ENCODE results near the gene KRTAP10-7.
"Not testable (repeated sequence)": the region's sequence is repeated elsewhere in the genome, so short reads cannot be mapped to it uniquely, and the experiment has no call there.

KRTAP10-7 gene

DNA sequence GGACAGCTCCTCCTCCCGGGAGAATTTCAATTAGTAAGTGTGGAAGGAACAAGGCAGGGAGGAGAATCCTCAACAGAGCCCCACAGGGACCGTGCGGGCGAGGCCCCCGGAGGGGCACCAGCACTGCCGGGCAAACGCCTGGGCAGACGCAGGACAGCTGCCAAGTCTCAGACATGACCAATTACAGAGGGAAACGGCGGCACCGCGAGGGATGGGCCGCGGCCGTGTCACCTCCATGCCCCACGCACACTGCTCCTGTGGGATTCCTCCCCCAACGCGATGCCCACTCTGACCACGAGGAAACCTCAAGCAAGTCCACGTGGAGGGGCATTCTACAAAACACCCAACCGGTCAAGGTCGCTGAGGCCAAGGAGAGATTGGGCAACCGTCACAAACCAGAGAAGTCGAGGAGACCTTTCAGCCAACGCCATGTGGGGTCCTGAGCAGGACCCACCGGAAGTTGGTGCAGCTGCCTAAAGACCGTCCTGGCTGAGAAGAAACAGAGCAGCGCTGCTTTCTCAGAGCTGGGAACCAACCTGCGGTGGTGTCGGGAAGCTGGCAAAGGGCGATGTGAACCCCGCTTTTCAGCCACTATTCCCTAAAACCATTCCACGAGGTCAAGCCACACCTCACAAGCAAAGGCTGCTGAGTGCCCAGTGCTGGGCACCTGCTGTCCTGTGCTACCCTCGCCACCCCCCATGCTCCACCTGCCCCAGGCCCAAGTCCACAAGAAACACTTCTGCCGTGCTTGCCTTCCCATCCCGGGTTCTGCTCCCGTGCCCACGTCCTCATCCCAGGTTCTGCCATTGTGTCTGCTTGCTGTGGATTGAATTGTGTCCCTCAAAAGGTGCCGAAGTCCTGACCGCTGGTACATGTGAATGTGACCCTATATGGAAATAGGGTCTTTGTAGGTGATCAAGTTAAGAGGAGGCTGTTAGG lies 28.3 kb upstream of the KRTAP10-7 start:
- DNase-seq (ENCODE audit: low spot score) = no peak

DNA sequence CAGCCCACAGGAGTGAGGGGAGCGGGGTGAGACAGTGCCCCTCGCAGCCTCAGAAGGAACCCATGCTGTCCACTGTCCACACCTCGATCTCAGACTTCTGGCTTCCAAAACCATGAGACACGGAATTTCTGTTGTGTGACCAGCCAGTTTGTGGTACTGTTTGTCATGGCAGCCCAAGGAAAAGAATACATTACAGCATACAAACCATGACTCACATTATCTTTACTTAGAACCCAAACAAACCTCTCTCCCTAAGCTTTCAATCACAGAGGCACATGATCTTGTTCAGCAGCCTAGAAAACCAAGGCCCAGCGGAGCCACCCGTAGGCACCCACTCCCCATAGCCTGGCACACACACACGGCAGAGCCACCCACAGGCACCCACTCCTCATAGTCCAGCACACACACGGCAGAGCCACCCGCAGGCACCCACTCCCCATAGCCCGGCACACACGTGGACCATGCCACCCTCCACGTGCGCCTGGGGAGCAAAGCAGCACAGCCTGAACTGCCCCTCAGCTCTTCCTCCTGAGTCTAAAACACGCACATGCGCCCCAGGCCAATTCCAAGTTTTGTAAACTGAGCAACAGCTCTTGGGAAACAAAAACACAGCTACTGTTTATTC lies 27.3 kb upstream of the KRTAP10-7 start:
- DNase-seq (ENCODE audit: low spot score) = no peak

DNA sequence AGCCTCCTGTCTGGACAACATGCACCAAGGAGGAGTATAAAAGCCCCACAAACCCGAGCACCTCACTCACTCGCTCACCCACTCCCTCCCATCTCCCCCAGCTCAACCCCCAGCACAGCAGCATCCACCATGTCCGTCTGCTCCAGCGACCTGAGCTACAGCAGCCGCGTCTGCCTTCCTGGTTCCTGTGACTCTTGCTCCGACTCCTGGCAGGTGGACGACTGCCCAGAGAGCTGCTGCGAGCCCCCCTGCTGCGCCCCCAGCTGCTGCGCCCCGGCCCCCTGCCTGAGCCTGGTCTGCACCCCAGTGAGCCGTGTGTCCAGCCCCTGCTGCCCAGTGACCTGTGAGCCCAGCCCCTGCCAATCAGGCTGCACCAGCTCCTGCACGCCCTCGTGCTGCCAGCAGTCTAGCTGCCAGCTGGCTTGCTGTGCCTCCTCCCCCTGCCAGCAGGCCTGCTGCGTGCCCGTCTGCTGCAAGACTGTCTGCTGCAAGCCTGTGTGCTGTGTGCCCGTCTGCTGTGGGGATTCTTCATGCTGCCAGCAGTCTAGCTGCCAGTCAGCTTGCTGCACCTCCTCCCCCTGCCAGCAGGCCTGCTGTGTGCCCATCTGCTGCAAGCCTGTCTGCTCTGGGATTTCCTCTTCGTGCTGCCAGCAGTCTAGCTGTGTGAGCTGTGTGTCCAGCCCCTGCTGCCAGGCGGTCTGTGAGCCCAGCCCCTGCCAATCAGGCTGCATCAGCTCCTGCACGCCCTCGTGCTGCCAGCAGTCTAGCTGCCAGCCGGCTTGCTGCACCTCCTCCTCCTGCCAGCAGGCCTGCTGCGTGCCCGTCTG lies 26.6 kb upstream of the KRTAP10-7 start, which contains the start of gene KRTAP10-4:
Gene KRTAP10-4, plus strand, starts transcription at position 100 of the 827 bp plus-strand sequence. Its CDS starts 30 bp downstream, at position 130.
- DNase-seq (ENCODE audit: low spot score) = not testable (repeated sequence)

DNA sequence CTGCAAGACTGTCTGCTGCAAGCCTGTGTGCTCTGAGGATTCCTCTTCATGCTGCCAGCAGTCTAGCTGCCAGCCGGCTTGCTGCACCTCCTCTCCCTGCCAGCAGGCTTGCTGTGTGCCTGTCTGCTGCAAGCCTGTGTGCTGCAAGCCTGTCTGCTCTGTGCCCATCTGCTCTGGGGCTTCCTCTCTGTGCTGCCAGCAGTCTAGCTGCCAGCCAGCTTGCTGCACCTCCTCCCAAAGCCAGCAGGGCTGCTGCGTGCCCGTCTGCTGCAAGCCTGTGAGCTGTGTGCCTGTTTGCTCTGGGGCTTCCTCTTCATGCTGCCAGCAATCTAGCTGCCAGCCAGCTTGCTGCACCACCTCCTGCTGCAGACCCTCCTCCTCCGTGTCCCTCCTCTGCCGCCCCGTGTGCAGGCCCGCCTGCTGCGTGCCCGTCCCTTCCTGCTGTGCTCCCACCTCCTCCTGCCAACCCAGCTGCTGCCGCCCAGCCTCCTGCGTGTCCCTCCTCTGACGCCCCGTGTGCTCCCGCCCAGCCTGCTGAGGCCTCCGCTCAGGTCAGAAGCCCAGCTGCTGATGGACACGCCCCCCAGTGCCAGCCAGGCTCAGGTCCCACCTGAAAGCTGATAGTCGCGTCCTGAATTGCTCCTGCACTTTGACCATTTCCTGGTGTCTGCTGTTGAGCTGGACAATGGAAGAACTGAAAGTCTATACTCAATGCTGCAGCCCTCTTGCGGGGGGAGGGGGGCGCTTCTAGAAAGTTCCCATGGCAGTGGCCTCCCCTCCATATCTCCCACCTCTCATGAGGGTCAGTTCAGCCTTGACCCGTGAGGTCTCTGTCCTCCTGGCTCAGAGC lies 25.7 kb upstream of the KRTAP10-7 start:
- no peak for DNase-seq (ENCODE audit: low spot score)

DNA sequence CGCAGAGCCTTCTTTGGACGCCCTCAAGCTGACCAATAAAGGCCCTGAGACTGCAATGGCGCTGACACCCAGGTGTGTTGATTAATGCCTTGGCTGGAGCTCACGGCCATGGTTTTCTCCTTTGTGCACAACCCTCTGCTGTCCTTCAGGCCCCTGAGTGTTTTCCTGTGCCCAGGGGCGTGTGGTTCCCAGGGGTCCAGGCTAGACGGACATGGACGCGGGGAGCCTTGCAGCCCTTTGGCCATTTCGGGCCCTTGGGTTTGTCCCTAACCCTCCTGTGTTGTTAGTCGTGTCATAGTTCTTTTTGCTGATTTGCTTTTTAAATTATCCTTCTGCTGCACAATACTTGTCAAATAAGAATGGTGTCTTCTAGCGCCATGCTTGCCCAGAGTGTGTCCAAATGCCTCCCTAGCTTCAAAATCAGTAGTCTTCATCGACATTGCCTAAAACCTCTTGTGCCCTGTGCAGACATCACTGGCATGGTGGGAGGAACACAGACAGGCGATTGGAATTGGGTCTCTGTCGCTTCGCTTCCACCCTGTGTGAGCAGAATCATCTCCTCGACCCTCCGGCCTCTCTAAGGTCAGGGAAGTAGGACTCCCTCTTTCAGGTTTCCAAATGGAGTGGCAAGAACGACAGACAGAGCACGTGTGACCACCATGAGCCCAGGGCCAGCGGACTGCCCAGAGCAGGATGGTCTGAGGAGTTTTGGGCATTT lies 24.9 kb upstream of the KRTAP10-7 start:
- DNase-seq (ENCODE audit: low spot score) = no peak

DNA sequence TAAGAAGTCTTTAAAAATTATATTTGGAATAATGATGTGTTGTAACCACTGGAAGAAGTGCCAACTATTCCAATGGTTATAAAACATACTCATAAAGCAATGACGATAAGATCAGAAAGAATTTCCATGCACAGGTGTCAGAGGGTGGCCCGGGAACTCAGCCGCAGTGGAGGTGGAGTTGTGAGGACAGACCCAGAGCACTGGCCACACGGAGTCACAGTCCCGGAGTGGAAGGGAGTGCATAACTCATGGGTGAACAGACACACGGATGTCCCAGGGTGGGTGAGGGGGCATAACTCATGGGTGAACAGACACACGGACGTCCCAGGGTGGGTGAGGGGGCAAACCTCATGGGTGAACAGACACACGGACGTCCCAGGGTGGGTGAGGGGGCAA lies 24.4 kb upstream of the KRTAP10-7 start:
- no peak for DNase-seq (ENCODE audit: low spot score)

DNA sequence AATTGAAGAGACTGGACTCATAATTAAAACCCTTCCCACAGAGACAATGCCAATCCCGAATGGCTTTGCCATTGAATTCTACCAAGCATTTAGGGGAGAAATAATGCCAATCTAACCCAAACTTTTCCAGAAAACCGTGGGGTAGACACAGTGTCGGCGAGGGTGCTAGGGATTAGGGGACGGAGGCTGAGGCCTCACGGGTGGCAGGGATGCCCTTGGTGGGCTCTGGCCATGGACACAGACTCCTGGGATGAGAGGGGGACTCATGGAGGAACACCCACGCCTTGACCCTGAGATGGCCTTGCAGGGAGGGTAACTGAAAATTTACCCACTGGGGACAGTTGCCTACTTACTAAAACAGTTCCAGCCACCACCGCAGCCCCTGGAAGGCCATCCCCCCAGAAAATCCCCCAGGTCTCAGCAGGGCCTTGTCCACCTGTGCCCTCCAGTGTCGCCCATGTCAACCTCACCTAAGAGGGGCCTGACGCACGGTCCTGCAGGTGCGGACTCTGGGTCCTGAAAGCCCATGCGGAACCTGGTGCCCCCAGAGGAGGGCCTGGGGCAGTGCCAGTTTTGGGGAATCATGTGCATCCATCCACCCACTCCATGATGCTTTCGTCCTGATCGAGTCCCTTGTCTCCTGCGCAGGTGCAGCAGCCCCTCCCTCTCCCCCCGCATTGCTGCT lies 21.9 kb upstream of the KRTAP10-7 start:
- no peak for DNase-seq (ENCODE audit: low spot score)

DNA sequence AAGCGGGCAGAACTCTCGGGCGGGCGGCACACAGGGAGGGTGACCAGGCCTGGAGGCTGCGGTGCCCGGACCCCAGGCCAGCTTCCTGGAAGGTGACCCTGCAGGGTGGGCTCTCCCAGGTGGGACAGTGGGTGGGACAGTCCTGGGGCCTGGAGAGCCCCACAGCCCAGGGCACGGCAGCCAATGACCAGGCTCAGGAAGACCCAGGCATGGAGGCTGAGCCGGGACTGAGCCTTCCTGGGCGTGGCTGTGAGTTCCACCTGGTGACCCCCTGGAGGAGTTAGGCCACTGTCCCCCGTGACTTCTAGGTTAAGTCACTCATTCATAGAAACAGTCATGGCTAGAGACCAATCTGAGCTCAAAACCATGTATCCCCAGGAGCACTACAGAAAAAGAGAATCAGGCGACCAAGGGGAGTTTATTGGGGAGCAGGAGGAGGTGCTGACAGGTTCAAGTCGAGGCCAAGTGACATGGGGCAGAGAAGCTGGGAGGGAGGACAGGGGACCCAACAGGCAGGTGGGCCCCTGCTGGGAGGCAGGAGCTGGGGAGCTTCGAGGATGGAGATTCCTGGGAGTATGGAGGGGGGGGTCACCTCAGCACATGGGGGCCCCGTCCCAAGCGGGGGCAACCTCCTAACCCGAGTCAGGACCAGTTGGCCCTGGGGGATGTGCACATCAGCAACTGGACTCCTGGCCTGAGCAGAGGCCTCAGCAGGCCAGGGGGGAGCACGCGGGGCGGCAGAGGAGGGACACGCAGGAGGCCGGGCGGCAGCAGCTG lies 21.2 kb upstream of the KRTAP10-7 start:
- no peak for DNase-seq (ENCODE audit: low spot score)

DNA sequence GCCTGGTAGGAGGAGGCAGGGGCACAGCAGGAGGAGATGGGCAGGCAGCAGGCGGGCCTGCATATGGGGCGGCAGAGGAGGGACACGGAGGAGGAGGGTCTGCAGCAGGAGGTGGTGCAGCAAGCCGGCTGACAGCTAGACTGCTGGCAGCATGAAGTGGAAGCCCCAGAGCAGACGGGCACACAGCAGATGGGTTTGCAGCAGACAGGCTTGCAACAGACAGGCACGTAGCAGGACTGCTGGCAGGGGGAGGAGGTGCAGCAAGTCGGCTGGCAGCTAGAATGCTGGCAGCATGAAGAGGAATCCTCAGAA lies 20.6 kb upstream of the KRTAP10-7 start:
- no peak for DNase-seq (ENCODE audit: low spot score)

DNA sequence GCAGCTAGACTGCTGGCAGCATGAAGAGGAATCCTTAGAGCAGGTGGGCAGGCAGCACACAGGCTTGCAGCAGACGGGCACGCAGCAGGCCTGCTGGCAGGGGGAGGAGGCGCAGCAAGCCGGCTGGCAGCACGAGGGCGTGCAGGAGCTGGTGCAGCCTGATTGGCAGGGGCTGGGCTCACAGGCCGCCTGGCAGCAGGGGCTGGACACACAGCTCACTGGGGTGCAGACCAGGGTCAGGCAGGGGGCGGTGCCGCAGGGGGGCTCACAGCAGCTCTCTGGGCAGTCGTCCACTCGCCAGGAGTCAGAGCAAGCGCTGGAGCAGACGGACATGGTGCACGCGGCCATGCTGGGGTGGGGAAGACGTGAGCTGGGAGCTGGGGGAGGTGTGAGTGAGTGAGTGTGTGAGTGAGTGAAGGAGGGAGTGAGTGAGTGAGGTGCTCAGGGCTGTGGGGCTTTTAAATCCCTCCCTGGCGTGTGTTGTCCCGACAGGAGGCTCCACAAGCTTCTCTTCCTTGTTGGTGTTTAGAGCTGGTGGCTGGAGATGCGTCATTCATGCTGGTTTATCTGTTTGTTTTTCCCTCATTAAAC lies 20.1 kb upstream of the KRTAP10-7 start, which contains the start of gene KRTAP10-5:
Gene KRTAP10-5, minus strand, starts transcription at position 374 of the 591 bp plus-strand sequence. Its CDS starts 26 bp downstream, at position 348.
- DNase-seq (ENCODE audit: low spot score) = not testable (repeated sequence)

DNA sequence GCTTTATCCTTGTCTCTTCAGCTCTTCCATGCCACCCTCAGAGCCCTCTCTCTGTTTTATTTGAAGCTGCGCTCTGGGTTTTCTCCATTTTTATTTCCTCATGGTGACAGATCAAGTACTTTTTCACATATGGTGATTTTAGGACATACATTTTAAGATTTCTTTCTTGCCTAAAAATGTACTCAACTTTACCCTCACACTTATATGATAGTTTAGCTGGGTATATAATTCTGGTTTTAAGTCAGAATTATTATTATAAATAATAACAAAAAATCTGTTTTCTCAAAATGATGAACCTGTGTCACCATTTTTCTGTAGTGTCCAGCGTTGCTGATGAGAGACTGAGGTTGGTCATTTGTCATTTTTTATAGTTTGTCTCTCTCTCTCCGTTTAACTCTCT lies 19.2 kb upstream of the KRTAP10-7 start:
- DNase-seq (ENCODE audit: low spot score) = no peak

DNA sequence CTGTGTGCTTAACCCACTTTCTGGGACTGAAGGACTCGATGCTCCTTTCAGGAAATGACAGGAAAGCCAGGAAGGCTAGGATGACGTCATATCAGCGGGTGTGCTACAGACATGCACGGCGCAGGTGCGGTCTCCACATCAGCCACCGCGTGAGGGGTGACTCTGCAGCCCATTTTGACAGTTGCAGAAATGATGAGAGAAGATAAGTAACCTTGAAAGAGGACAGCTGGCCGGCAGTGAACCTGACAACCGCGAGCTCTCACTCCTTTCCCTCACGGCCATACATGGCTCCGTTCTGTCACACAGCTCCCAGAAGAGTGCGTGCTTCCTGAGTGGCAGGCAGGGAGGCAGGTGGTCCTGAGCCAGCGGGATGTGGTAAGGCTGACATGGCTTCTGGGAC lies 18.3 kb upstream of the KRTAP10-7 start:
- DNase-seq (ENCODE audit: low spot score) = no peak

DNA sequence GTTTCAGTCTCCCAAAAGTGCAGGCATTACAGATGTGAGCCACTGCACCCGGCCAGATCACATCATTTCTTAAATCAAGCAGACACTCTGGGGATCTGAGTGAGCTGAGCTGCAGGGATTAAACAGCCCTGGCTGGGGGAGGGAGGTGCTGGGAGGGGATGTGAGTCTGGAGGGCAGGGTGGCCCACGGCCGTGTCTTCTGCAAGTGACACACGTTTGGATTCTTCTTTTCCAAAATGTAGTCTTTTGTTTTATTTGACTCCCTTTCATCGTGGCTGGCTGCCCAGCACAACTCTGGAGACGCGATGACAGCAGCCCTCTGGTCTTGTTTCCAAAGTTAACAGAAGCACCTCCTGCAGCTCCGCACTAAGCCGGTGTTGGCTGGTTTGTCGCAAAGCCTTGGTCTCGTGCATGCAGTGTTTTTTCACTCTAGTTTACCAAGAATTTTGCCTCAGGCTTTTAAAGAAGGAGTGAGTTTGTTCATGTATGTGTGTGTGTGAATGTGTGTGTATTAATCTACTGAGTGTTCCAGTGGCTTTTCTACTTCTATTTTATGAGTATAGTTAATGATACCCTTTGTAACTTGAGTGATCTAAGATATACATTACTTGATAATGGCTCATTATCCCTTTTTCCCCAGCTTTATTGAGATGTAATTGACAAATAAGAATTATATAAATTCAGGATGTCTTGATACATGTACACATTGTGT lies 17.2 kb upstream of the KRTAP10-7 start:
- DNase-seq (ENCODE audit: low spot score) = no peak

DNA sequence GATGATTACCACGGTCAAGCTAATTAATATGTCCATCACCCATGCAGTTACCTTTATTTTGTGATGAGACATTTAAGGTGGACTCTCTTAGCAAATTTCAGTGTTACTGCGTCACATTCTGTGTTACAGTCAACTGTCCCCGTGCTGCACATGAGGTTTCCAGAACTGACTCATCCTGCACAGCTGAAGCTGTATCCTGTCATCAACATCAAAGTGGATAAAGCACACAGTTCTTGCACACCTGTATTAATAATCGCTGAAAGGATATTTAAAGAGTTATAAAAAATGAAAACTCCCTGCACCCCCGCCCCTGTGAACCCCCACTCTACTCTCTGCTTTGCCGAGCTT lies 16.6 kb upstream of the KRTAP10-7 start:
- no peak for DNase-seq (ENCODE audit: low spot score)

DNA sequence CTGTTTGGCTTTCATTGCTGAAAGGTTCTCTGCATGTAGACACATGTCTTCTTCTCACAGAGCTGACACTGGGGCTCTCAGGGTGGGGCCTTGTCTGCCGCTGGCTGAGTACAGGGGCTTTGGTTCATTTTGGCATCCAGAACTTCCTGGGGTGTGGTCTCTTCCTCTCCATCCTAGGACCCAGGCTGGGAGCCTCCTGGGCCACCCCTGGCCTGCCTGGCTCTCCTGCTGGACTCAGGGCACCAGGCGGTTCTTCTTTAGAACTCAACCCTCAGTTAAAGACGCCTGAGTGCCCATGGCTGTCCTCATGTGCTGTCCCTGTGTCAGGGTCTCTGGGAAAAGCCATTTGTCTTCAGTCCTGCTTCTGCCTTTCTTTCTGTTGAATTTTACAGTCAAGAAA lies 14.5 kb upstream of the KRTAP10-7 start:
- DNase-seq (ENCODE audit: low spot score) = no peak

DNA sequence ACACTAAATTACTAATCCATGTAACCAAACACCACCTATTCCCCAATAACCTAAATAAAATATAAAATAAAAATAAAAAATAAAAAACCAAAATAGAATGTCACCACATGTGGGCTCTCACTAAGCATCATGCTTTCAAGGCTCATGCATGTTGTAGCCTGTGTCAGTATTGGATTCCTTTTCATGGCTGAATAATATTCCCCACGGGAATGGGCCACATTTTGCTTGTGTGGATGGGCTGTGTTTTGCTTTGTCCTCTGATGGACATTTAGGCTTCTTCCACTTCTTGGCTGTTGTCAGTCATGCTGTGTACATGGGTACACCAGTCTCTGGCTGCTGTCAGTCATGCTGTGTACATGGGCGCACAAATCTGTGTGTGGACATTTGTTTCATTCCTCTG lies 11.3 kb upstream of the KRTAP10-7 start:
- DNase-seq (ENCODE audit: low spot score) = no peak

DNA sequence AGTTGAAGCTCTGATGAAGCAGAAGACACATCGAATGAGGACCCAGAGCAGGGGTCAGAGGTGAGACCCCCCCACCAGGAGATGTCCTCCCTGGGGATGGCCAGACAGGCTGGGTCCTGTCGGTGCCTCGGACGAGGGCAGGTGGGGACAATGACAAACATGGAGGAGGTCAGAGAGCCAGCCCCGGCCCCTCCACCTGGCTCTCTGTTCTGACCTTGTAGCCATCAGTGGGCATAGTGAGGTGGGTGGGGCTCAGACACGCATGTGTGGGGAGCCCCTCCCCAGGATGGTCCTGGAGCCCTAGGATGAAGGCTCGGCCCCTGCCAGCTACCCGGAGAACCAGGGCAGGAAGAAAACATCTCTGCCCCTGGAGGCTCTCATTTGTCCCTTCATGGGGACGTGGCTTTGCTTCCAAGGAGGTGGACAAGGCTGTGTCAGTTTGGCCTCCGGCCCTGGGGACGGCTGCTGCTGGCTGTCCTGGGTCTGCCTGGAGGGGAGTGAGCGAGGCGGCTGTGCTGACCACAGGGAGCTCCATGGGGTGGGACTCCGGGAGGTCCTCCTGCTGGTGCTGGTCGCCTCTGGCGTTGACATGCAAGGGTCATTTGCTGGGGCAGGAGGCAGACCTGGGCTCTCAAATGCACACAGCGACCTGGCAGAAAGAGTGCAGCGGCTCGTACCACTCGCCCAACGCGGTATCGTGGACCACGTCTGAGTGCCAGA lies 10.7 kb upstream of the KRTAP10-7 start:
- no peak for DNase-seq (ENCODE audit: low spot score)

DNA sequence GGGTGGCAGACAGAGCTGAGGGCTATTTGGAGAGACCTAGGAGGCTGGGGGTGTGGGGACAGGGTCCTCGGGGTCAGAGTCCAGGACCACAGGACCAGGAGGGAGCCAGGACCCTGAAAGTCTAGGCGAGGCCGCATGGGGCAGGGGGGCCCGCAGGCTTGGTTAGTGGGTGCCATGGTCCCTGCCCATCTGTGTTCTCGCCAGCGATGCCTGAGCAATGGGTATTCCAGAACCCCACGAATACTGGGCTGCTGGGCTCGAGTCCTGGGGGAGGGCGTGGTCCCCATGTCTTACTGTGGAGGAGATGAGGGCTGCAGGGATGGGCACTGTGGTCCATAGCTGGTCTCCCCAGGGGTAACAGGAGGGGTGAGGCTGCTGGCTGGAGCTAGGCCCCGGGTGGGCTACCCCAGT lies 10.1 kb upstream of the KRTAP10-7 start:
- DNase-seq (ENCODE audit: low spot score) = no peak

Measured in germinal center (tissue), 1 donor.